Tibial nerve (tissue), 4 donors: ENCODE measurements around the gene INPP5A.

Source experiments
- CTCF ChIP-seq, 5 experiments: fragments of 200-600 bp in 3 of 5; fragments of 450-650 bp in 2 of 5; sonication (generic) in 3 of 5; IDR thresholded peaks; one replicate each; pipeline ENCODE4 v1.5.1; 2016 to 2019; ENCODE audit warnings: antibody characterized with exemption in 5 of 5, mild to moderate bottlenecking in 3 of 5, moderate library complexity in 2 of 5
- EP300 ChIP-seq, 2 donors: sonication (generic); formaldehyde crosslinking; IDR thresholded peaks; one replicate each; pipeline ENCODE4 v1.6.1; 2017; ENCODE audit warnings: antibody characterized with exemption in 2 of 2, mild to moderate bottlenecking in 1 of 2
- POLR2A ChIP-seq, 2 donors: fragments of 450-650 bp; IDR thresholded peaks; one replicate each; pipeline ENCODE4 v1.6.1; 2017; ENCODE audit warnings: antibody characterized with exemption in 2 of 2, mild to moderate bottlenecking in 2 of 2, moderate library complexity in 2 of 2

- TF ChIP-seq CTCF (IDR thresholded peaks at IDR 0.05) (no peak), POLR2A (IDR thresholded peaks at IDR 0.05) (no peak), EP300 (IDR thresholded peaks at IDR 0.05) (no peak)
These were observed 47.7 kb upstream of the INPP5A start for GRCh38 chr10:132489704-132490534.
